PC-3 (cell line): ENCODE data around the gene PGAP6. TPM values are rescaled to one million over a fixed set of nuclear protein-coding genes. Genes with fewer than 3 reads are reported as not detected.
"Not testable (repeated sequence)": the region's sequence is repeated elsewhere in the genome, so short reads cannot be mapped to it uniquely, and the experiment has no call there.

Experiments used
- ATAC-seq: fragments of 200-7000 bp; cut with Tn5 transposase; 2 replicates; pipeline ENCODE4 v1.9.1; 2020; ENCODE audit warnings: mild to moderate bottlenecking, moderate library complexity
- BruUV-seq: library from RNA; stranded (reverse); fragments of 400-500 nt; replicated peaks from 2 replicates; lab custom pipeline; 2021; lab: Mats Ljungman, UMichigan
- CTCF ChIA-PET: fragments of 300-600 bp; sonication (Branson Sonifier 250); formaldehyde crosslinking; loops from one replicate; lab custom pipeline; 2022; ENCODE audit warnings: antibody characterized with exemption; lab: Charles Lee
- POLR2A ChIA-PET: fragments of 300-600 bp; sonication (Branson Sonifier 250); formaldehyde crosslinking; loops from one replicate; lab custom pipeline; 2022; ENCODE audit warnings: antibody characterized with exemption; ENCODE audit not compliant: unreplicated experiment; lab: Charles Lee
- DNase-seq: peaks from one replicate; pipeline ENCODE4 v3.0.0-alpha.2; 2015
- H2AFZ ChIP-seq: fragments of 300-600 bp; sonication (generic); 2 replicates; pipeline ENCODE4 v1.6.0; 2016; ENCODE audit warnings: antibody characterized with exemption, low read length
- H3F3A ChIP-seq: fragments of 300-600 bp; sonication (generic); one replicate; pipeline ENCODE4 v1.6.0; 2017; ENCODE audit warnings: antibody characterized with exemption, low read length, control low read depth, mild to moderate bottlenecking; ENCODE audit not compliant: unreplicated experiment
- H3K27ac ChIP-seq: fragments of 300-600 bp; sonication (generic); 2 replicates; pipeline ENCODE4 v1.5.1; 2016; ENCODE audit warnings: mild to moderate bottlenecking, low read length
- H3K27me3 ChIP-seq: fragments of 300-600 bp; sonication (generic); 2 replicates; pipeline ENCODE4 v1.6.1; 2016; ENCODE audit warnings: low read length, mixed read lengths
- H3K36me3 ChIP-seq: fragments of 300-600 bp; sonication (generic); 2 replicates; pipeline ENCODE4 v1.6.1; 2016; ENCODE audit warnings: low read depth, mixed run types, low read length, mixed read lengths
- H3K4me1 ChIP-seq: fragments of 300-600 bp; sonication (generic); 2 replicates; pipeline ENCODE4 v1.5.1; 2016; ENCODE audit warnings: low read length; ENCODE audit not compliant: insufficient read depth
- H3K4me2 ChIP-seq: fragments of 300-600 bp; sonication (generic); 2 replicates; pipeline ENCODE4 v1.6.0; 2016; ENCODE audit warnings: low read length
- H3K4me3 ChIP-seq: fragments of 300-600 bp; sonication (generic); 2 replicates; pipeline ENCODE4 v1.5.1; 2016; ENCODE audit warnings: mild to moderate bottlenecking, low read length, mixed read lengths
- H3K79me2 ChIP-seq: fragments of 300-600 bp; sonication (generic); 2 replicates; pipeline ENCODE4 v1.6.1; 2017; ENCODE audit warnings: low read length, mixed read lengths
- H3K9ac ChIP-seq: fragments of 300-600 bp; sonication (generic); 2 replicates; pipeline ENCODE4 v1.6.0; 2016; ENCODE audit warnings: mild to moderate bottlenecking, low read length
- H3K9me2 ChIP-seq: fragments of 300-600 bp; sonication (generic); replicated peaks from 2 replicates; pipeline ENCODE4 v1.6.1; 2016; ENCODE audit warnings: mixed run types, low read length, mixed read lengths
- H3K9me3 ChIP-seq: fragments of 300-600 bp; sonication (generic); 2 replicates; pipeline ENCODE4 v1.6.1; 2016; ENCODE audit warnings: low read length, mixed read lengths
- H4K20me1 ChIP-seq: fragments of 300-600 bp; sonication (generic); 2 replicates; pipeline ENCODE4 v1.6.1; 2016; ENCODE audit warnings: low read length, mixed read lengths
- CTCF ChIP-seq: fragments of 300-600 bp; sonication (generic); conservative IDR thresholded peaks from 2 replicates; pipeline ENCODE4 v1.5.1; 2017; ENCODE audit warnings: antibody characterized with exemption, low read depth, mild to moderate bottlenecking, low read length
- EZH2 ChIP-seq: fragments of 300-600 bp; sonication (generic); IDR thresholded peaks from one replicate; pipeline ENCODE4 v1.6.1; 2017; ENCODE audit warnings: antibody characterized with exemption, mild to moderate bottlenecking, low read length; ENCODE audit not compliant: unreplicated experiment
- EZH2phosphoT487 ChIP-seq: fragments of 300-600 bp; sonication (generic); IDR thresholded peaks from 2 replicates; pipeline ENCODE4 v1.6.1; 2018; ENCODE audit warnings: mild to moderate bottlenecking, antibody characterized with exemption, low read length, borderline replicate concordance
- intact Hi-C: fragments of 100-400 bp; cut with micrococcal nuclease; formaldehyde crosslinking; loops from 2 replicates; pipeline ENCODE4 v1.9.0; 2023
- total RNA-seq: library from RNA; depleted of rRNA; stranded (reverse); fragments of >200 nt; gene quantifications from 2 replicates; pipeline ENCODE4 v1.2.3, GENCODE V29; 2014

PGAP6 gene
- total RNA-seq, 1 experiment from 2014 or later, result 40.8 TPM

GRCh38 chr16:363766-364490 lies 17.9 kb downstream of the PGAP6 start:
- POLR2A ChIA-PET, result no interaction called here
- Histone ChIP-seq H3K4me3 (no peak overlapping the region), H3K27me3 (no peaks in the 10 kb centered on the region), H3K4me2 (no peak overlapping the region), H3K36me3 (no peaks in the 10 kb centered on the region), H4K20me1 (no peaks in the 10 kb centered on the region), H3K79me2 (no peaks in the 10 kb centered on the region), H2AFZ (no peak overlapping the region), H3K9me2 (no peaks in the 10 kb centered on the region), H3K9ac (no peak overlapping the region), H3K9me3 (no peaks in the 10 kb centered on the region), H3F3A (no peaks in the 10 kb centered on the region), H3K27ac (no peak overlapping the region), H3K4me1 (peaks cover 2% of the 10 kb centered on the region; the same call in 1 of the 2 replicates)
- no TSS peak for BruUV-seq
- DNase-seq (no peak), ATAC-seq (no peak)
- CTCF ChIA-PET, result no interaction called here
- TF ChIP-seq EZH2 (no peak), CTCF (no peak), EZH2phosphoT487 (no peak)
- intact Hi-C loops, result no loop called here

GRCh38 chr16:363110-363765 lies 18.5 kb downstream of the PGAP6 start:
- Histone ChIP-seq H3K79me2 (no peaks in the 10 kb centered on the region), H2AFZ (no peak overlapping the region), H4K20me1 (no peaks in the 10 kb centered on the region), H3K9me2 (no peaks in the 10 kb centered on the region), H3K9me3 (no peaks in the 10 kb centered on the region), H3K27ac (no peak overlapping the region), H3K9ac (no peak overlapping the region), H3K36me3 (no peaks in the 10 kb centered on the region), H3K4me3 (no peak overlapping the region), H3K27me3 (no peaks in the 10 kb centered on the region), H3F3A (no peaks in the 10 kb centered on the region), H3K4me2 (no peak overlapping the region), H3K4me1 (peaks cover 2% of the 10 kb centered on the region; the same call in 1 of the 2 replicates)
- ChIA-PET POLR2A (interaction anchor here (0.6 kb wide), 1 partner anchor 10 kb away, joined by 37 read pairs; the partner anchor contains the start of gene AXIN1), CTCF (interaction anchor here (0.6 kb wide), 1 partner anchor 266 kb away, joined by 6 read pairs; no protein-coding TSS in a partner anchor)
- intact Hi-C loops, result no loop called here
- TF ChIP-seq EZH2phosphoT487 (no peak), EZH2 (no peak), CTCF (no peak)
- DNase-seq (no peak), ATAC-seq (peak; percentile 7; the same call in 1 of the 2 replicates)
- BruUV-seq, result no TSS peak

GRCh38 chr16:362702-362999 lies 19.1 kb downstream of the PGAP6 start:
- BruUV-seq, ATAC-seq: not testable (repeated sequence)

More at GRCh38 chr16:362702-362999, 19.1 kb downstream of the PGAP6 start:
- H3F3A ChIP-seq, H2AFZ ChIP-seq, H3K36me3 ChIP-seq, H4K20me1 ChIP-seq, H3K79me2 ChIP-seq, H3K9me2 ChIP-seq, H3K4me1 ChIP-seq, H3K27me3 ChIP-seq, H3K27ac ChIP-seq, H3K9ac ChIP-seq, H3K4me3 ChIP-seq, H3K9me3 ChIP-seq, DNase-seq, intact Hi-C loops: not testable (repeated sequence)
- CTCF ChIA-PET, result interaction anchor here (0.5 to 1.3 kb wide), 6 partner anchors 19 to 266 kb away, joined by 3 to 6 read pairs (median 3); partner anchors contain the start of gene PGAP6
- POLR2A ChIA-PET, result interaction anchor here (0.6 kb wide), 1 partner anchor 128 kb away, joined by 3 read pairs; no protein-coding TSS in a partner anchor
- H3K4me2 ChIP-seq, result peak overlapping the region; percentile 66
